Pulmonary artery endothelial cell (primary cell): ENCODE data around the gene SULT1C3. TPM values are rescaled to one million over a fixed set of nuclear protein-coding genes. Genes with fewer than 3 reads are reported as not detected.

Source experiments
- DNase-seq: peaks from one replicate; pipeline ENCODE4 v3.0.0-alpha.2; 2011; ENCODE audit warnings: low read depth, low spot score
- total RNA-seq: library from RNA; depleted of rRNA; stranded (reverse); fragments of >200 nt; gene quantifications from 2 replicates; pipeline ENCODE4 v1.2.3, GENCODE V29; 2014

The SULT1C3 gene
- total RNA-seq, 1 donor from 2014 or later = not detected

- DNase-seq = no peak
Observed at GRCh38 chr2:108301558-108301957, 61.8 kb downstream of the SULT1C3 start.

- no peak for DNase-seq
Observed at GRCh38 chr2:108304975-108305374, 65.2 kb downstream of the SULT1C3 start.

DNA sequence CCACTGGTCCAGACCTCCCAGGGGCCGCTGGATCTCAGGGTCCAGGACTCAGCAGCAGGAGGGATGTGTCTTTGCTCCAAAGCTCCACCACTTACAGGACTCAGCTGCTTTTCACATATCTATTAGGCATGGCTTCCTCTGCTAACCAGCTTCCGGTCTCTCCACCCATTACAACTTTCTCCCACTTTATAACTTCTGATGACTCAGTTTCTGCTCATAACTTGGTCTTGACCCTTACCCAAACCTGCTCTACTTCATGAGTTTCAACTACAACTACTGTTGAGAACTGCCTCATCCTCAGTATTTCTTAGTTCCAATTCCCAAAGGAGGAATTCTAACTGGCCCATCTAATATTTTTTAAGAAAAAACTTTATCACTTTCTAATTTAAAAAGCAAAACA, 66.1 kb downstream of the SULT1C3 start:
- DNase-seq = no peak

DNA sequence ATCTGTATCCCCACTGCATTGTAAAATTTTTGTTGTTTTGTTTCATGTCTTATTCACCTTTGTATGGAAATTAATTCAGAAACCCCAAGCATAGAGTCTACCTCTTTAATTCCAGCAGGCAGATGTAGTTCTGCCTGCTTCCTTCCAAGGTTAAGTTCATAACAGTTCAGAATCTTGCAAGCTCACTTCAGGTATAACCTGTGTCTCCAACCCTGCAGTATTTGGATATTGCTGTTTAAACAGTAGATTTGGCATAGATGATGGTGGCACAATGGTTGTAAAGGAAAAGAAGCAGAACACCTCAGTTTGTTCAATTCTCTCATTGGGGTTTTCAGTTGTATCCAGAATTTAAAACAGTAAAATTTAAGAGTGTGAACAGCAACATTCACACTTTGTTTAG, 70.1 kb downstream of the SULT1C3 start:
- no peak for DNase-seq

Other genes with a start within 250 kb of the SULT1C3 start
- gene SULT1C2, start 48.9 kb downstream of the SULT1C3 start, total RNA-seq = not detected in 2 replicates
- gene SULT1C4, start 138.0 kb downstream of the SULT1C3 start, total RNA-seq = 4.8 and 7.0 TPM in 2 replicates
- 16.4 and 21.6 TPM in 2 replicates for gene GCC2, start 209.2 kb downstream of the SULT1C3 start, total RNA-seq